CD4-positive, alpha-beta T cell treated with Interleukin-4 for 4 hours (primary cell): ENCODE data around the gene PDZK1IP1.
A peak's percentile ranks its signal among the peaks of the same experiment; 100 is the strongest.
"Not testable (repeated sequence)": the region's sequence is repeated elsewhere in the genome, so short reads cannot be mapped to it uniquely, and the experiment has no call there.

Experiments
- DNase-seq: peaks from one replicate; pipeline ENCODE4 v3.0.0-alpha.2; 2020

Gene PDZK1IP1

GRCh38 chr1:47193496-47193895, 3.7 kb upstream of the PDZK1IP1 start:
- DNase-seq = not testable (repeated sequence)

- DNase-seq = peak; percentile 63
Observed at GRCh38 chr1:47192458-47193384, 2.9 kb upstream of the PDZK1IP1 start.

GRCh38 chr1:47191940-47192457, 2.2 kb upstream of the PDZK1IP1 start:
- DNase-seq = no peak

GRCh38 chr1:47190857-47191256, 1.0 kb upstream of the PDZK1IP1 start:
- no peak for DNase-seq

GRCh38 chr1:47190509-47190855, 646 bp upstream of the PDZK1IP1 start:
- no peak for DNase-seq

- no peak for DNase-seq
Observed at GRCh38 chr1:47188791-47189785, 748 bp downstream of the PDZK1IP1 start.

- DNase-seq = no peak
Observed at GRCh38 chr1:47187926-47188250, 1.9 kb downstream of the PDZK1IP1 start.

- DNase-seq = no peak
Observed at GRCh38 chr1:47187231-47187925, 2.5 kb downstream of the PDZK1IP1 start.

GRCh38 chr1:47186267-47187185, 3.3 kb downstream of the PDZK1IP1 start:
- DNase-seq = no peak

- no peak for DNase-seq
Observed at GRCh38 chr1:47184822-47185677, 4.8 kb downstream of the PDZK1IP1 start.

GRCh38 chr1:47184090-47184821, 5.6 kb downstream of the PDZK1IP1 start:
- DNase-seq = no peak

GRCh38 chr1:47183308-47184089, 6.3 kb downstream of the PDZK1IP1 start:
- DNase-seq = no peak

- no peak for DNase-seq
Observed at GRCh38 chr1:47182676-47183235, 7.1 kb downstream of the PDZK1IP1 start.

GRCh38 chr1:47181955-47182675, 7.7 kb downstream of the PDZK1IP1 start:
- DNase-seq = no peak

GRCh38 chr1:47181095-47181954, 8.5 kb downstream of the PDZK1IP1 start:
- DNase-seq = no peak

GRCh38 chr1:47180603-47181094, 9.2 kb downstream of the PDZK1IP1 start:
- no peak for DNase-seq
